HG02943 (cell line): ENCODE measurements around the gene FBXO7.

Experiments used
- ATAC-seq: cut with Tn5 transposase; IDR thresholded peaks from one replicate; pipeline ENCODE4 v1.9.1; 2021; ENCODE audit warnings: mild to moderate bottlenecking, low read depth, moderate library complexity; ENCODE audit not compliant: unreplicated experiment

FBXO7 gene

DNA sequence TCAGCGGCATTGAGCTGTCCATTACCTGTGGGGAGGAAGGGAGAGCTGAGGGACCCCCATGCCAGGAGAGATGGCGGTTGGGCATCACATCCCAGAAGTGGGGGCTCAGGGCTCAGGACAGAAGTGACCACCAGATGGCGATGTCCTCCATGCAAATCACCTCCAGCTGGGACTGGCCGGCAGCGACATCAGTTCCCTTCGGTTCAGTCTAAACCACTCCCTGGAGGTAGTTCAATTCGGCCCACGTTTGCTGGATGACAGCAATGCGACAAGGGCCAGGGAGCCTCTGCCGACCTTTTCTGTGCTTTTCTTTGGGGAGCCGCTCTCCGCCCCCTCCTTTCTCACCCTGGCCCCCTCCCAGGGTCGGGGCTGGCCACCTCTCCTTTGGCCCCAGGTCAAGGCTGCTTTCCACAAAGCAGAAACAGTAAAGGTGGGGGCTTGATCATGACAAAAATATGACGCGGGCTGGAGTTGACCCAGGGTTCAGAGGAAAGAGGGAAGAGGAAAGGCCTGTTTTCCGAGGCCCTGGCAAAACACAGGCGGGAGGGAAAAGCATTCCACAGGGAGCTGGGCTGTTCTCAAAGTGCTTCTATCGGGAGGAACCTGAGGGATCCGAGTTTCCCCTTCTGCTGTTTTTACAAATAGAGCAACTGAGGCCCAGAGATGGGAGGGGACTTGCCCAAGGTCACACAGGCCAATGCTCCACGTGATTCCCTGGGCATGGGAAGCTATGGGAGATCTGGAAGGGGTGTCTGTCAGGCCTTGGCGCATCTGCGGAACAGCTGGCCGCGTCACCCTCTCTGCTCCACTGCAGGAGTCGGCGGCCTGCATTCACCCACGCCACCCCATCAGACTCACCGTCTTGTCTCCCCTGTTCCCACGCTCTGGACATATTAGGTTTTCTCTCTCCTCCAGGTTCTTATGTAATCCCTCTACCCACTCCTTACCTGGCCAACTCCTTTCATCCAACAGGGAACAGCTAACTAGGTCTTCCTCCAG lies 54.7 kb downstream of the FBXO7 start:
- ATAC-seq: no peak

DNA sequence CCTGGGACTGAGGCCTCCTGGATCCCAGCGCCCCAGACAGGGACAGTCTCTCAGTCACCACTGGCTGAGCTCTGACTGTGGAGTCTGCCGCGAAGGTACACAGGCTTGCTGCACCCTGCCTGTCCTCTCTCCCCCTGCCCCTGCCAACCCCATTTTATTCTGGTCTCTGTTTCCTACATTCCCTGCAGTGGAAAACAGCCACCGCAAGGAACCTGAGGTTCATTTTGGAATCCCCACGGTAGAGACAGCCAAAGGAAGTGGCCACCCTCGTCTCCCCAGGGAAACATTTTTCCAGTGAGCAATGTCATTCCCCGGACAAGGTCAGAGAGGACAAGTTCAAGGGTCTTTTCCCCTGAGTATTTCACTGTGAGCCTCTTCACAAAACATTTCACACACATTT lies 56.6 kb downstream of the FBXO7 start:
- no peak for ATAC-seq

DNA sequence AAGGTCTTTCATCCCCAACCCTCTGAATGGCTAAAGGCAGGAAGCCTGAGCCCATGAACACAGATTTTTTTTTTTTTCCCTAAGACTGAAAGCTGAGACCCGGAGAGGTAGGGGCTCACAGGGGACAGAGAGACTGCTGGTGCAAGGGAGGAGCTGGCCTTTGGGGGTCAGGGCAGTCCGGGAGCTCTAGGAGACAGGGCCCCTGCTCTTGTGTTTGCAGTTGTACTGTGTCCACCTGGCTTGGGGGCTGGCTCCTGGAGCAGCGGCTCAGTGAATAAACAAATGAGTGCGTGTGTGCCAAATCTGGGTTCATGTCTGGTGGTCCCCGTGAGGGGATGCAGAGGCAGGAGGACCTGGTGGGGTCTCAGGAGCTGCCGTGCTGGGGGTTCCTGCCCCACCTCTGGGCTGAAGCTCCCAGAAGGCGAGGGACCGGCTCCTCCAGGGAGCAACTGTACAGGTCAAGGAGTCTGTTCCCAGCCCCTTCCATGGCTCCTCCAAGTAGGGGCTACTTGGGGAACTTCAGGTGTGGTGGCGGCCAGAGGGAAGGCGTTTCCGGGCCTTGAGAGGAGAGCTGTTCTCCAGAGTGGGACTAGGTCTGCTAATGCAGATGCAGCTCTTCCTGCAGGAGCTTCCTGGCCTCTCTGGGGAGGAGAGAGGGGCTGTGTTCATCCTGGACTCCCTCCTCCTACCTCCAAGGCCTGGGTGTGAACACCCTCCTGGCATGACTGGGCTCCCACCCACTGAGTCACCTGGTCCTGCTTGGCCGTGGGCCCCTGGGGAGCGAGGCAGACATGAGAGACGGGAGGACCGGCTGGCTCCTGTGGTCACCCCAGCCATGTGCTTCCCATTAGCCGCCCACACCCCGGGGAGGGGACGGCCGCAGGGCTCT lies 57.6 kb downstream of the FBXO7 start:
- no peak for ATAC-seq

DNA sequence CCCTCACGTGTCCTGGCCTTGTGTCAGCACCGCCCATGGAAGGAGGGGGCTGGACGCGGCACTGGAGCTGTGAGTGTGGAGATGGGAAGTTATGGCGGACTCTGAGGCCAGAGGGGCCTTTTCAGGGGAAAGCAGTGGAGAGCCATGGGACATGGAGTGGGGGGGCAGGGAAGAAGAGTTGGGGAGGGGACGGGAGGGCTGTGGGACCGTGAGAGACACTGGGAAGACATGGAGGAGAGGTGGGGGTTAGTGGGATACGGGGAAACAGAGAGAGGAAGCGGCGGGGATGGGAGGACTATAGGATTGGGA lies 58.2 kb downstream of the FBXO7 start:
- ATAC-seq: no peak

DNA sequence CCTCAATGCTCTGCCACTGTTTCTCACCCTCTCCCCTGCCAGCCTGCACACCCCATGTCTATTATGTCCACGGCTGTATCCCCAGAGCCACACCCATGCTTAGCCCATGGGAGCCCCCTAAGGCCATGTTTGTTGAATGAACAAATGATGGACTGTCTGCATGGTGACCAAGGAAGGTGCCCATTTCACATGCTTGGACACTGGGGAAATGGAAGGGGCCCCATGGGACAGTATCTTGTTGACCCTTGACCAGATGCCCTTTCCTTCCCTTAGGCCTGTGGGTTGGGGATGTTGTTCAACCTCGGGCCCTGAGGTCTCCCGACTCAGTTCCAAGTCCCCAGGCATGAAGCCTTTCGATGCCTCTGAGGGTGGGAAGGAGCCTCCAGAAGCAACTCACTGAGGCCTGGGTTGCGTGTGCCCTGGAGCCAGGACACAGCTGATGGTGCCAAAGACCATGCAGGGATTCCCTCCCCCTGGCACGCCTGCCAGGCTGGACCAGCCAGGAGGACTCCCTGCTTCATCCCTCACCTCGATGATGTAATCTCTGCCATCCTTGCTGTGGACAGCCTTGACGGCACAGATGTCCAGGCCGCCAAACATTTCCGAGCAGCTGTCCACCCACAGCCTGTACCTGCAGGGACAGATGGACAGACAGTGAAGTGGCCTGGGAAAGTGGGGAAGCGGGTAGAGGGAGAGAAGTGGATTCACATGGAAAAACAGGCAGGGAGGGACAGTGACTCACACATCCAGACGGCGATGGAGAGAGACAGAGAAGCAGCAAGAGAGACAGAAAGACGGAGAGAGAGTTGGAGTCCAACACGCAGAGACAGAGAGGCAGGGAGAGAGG lies 58.9 kb downstream of the FBXO7 start:
- no peak for ATAC-seq

DNA sequence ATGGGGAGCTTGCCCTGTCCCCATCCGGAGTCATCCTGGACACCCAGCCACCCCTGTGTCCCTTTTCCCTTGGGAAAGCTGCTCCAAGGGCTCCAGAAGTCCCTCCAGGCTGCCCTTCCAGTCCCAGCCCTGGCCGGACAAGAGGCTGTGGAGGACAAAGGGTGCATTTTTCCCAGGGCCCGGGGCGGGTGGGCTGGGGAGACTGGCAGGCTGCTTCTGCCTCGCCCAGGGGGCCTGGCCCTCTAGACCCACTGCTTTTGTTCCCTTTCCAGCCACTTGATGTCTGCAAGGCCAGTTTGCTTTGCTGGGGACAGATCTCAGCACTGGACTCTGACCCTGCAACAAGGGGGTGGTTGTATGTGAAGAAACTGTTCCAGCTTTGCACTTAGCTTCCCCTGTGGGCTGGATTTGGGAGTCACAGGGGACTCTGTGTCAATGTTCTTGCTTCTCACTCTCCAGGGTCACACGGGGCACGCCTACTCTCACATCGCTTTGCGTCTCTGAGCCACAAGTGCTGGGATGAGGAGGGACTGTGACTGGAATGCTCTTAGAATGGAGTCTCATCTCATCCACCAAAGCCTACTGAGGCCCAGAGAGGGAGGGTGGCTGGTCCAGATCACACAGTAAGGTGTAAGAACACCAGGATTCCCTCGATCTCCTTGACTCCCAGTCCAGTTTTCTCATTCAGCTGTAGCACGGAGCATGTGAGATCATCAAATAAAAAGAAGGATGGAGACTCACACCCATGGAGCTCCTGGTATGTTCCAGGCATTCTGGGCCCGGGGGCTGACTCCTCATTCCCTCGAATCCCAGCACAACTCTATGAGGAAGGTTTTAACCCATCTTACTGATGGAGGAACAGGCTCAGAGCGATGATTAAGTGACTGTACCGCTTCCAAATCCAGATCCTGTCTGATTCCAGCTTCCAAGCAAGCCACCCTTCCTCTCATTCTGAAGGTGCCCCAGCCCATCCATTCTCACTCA lies 59.9 kb downstream of the FBXO7 start:
- ATAC-seq: no peak

DNA sequence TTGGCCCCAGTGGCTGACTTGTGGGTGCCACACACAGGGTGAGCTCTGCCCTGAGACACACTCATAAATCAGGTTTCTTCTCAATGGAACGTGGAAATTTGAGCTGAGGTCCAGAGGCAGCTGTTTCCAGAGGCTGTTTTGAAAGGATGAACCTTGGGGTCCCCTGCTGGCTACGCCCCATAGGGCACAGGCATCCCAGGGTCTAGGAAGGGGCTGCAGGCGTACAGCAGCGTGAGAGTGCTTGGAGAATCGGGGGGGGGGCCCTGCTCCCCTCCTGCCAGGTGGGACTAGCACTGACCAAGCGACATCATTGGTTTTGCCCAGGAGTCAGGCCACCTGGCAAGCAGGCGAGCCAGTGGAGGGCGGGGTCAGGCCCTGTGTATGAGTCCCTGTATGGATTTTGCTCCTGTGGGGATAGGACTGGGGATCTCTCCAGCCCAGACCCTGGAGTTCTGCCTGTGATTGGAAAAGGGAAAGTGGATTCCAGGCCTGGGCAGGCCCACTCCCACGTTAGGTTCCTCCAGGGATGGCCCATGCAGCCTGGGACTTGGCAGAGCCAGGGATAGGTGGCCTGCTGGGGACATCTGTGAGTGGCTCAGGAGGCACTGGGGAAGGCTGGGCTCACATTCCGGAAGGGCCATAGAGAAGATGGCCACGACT lies 61.0 kb downstream of the FBXO7 start:
- ATAC-seq: no peak

DNA sequence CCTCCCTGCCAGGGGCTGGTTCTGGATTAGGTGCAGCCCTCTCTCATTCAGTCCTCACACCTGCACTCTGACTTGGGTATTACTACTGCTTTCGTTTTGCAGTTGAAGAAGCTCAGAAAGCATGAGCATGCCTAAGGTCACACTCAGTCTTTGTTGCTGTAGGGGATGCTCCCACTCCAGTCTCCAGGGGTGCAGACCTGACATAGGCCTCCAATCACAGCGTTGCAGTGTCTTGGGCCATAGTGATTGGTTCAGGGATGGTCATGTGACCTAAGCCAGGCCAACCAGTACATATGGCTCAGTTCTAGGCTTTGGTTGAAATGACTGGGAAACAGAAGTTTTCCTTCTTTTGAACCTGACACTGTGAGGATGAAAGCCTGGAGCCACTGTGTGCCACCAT lies 61.7 kb downstream of the FBXO7 start:
- ATAC-seq: no peak

DNA sequence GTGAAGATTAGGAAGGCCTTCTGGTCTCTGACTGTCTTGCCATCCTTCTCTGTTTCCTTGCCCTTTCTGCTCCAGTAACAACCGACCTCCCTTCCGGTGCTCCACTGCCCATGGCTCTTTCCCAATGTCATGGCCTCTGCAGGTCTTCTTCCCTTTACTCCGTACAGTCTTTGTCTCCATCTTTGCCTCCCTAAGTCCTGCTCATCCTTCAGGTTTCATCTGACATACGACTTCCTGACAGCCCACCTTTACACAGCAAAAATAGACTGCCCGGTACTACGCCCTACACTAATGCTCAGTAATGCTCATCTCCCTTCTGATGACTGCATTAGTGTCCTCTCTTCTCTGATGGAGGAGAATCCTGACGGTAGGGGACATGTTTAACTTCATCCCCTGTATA lies 63.9 kb downstream of the FBXO7 start:
- no peak for ATAC-seq

DNA sequence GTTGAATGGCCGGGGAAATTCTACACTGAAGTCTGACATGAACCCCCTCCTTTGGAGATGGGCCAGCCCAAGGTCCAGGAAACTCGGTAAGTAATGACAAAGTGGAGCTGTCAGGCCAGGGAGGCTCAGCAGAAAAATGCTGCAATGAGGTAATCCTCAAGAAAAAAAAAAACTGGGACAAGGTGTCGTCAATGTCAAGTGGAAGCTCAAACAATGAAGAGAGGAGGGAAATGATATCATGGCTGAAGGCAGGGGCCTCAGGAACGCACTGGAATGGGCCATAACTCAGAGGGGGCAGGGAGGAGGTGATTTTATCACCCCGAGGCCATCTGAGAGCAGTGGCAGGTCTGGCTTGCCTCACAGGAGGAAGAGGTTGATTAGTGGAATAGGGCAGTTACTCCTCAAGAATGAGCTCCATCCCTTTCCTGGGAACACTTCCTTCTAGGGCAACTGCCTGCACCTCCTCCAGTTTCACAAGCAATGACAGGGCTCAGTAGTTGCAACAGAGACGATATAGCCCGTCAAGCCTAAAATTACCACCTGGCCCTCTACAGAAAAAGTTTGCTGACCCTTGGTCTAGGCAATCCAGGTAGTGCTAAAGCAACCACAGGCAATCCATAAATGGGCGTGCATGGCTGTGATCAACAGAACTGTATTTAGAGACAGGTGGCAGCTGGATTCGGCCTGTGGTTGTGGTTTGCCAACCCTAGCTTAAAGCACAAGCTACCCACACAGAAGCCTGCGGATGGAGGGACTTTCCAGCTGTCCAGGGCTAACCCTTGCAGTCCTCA lies 65.2 kb downstream of the FBXO7 start:
- no peak for ATAC-seq

DNA sequence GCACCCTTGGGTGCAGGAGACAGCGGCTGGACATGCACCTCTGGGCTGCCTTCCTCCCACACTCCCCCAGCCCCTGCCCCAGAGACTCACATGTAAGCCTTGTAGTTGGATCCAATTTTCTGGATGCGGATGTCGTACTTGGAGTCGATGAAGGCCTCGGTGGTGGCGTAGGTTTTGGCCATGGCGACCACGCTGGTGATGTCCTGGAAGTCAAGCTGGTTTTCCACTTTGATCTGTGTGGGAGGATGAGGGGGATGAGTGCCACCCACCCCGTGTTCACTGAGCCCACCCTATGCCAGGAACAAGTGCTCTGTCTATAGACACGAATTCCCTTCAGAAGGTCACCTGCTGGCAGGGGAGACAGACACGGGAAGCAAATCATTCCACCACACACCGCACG lies 66.9 kb downstream of the FBXO7 start:
- ATAC-seq: no peak

DNA sequence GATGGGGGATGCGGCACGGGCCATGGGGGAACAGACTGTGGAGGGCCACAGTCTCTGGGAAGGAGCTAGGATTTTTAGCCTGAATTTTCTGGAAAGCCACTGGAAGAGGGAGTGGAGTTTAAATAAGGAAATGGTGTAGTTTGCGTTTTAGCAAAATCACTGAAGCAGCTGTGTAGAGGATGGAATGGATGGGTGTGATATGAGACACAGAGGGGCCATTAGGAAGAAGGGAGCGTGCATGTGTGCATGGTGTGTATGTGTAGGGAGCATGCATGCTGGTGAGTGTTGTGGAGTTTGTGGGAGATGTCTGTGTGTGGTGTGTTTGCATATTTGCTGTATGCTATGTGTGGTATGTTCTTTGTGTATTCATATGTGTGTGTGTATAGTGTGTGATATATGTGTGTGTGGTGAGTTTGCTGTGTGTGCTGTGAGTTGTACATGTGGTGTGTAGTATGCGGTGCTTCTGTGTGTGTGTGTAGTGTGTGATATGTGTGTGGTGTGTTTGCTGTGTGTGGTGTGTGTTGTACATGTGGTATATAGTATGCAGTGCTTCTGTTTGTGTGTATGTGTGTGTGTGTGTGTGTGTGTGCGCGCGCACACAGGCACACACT lies 67.6 kb downstream of the FBXO7 start:
- no peak for ATAC-seq

DNA sequence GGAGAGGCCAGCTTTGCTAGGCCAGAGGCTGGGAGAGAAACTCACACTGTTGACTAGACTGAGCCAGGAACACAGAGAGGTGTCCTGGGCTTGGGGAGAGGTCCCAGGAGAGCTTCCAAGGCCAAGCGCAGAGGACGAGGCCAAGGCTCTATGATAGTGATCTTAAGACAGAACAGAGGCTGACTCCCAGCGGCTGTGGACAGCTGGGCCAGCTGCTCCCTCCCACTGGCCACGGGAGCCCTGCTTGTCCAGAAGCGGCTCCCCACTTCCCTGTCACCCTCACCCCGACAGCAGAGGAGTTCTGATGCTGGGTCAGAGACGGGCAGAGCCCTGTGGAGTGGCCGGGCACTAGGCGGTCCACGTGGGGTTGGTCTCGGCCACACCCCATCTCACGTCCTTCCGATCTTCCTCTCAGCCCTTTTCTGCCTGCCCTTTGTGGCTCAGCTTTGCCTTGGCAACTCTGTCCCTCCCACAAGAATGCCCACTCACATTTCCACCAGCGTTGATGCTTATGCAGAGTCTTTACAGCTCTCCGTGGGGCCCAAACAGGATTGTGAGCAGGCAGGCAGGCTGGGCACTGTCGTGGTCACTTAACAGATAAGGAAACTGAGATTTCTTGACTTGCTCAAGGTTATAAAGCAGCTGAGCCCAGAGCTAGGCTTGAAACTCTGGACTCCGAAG lies 68.2 kb downstream of the FBXO7 start:
- ATAC-seq: no peak

DNA sequence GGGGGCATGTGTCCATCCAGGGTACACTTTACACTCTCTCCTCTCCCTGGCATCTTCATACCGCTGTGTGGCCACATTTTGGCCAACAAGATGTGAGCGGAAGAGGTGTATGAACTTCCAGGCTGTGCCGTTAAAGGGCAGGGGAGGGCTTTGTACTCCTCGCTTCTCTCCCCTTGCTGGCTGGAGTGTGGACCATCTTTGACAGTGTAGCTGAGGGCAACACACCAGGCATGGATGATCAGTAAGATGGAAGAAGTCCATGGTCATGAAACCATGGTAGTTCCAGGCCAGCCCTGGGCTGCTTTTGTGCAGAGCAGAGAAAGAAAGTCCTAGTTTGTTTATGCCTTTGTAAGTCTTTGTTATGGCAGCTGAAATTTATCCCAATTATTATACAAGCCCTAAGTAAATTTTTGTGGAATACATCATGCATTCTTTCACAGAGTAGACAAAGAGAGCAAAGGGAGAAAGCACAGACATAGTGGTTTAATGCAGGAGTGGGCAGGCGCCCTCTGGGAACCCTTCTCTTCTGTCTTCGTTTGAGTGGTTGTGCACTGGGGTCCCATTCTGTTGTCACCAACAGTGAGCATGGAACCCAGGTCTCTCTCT lies 70.4 kb downstream of the FBXO7 start:
- ATAC-seq: no peak

DNA sequence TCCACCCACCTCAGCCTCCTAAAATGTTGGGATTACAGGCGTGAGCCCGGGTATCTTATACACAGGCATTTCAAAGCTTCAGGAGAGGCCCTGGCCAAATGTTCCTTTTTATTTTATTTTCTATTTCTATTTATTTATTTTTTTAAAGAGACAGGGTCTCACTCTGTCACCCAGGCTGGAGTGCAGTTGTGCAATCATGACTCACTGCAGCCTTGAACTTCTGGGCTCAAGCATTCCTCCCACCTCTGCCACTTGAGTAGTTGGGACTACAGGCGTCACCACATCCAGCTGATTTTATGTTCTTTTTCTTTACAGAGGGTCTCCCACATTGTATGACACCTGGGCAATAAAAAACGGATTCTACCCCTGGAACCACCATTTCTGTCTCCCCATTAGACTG lies 71.2 kb downstream of the FBXO7 start:
- ATAC-seq: no peak

DNA sequence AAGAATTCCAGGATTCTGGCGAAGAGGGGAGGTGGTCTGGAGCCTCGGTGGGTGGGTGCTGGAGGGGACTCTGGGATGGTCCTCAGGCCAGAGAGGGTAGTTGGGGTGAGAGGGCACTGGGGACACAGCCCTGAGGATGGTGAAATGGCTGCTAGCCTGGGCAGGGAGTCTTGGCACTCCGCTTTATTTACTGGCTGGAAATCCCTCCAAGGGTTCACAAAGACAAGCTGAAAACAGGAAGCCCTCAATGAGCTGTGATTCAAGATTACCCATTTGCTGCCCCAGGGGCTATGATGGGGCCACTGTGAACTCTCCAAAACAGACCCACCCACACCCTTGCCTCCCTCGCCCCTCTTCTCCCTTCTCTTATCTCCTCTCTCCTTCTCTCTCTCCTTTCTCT lies 71.9 kb downstream of the FBXO7 start:
- ATAC-seq: no peak

DNA sequence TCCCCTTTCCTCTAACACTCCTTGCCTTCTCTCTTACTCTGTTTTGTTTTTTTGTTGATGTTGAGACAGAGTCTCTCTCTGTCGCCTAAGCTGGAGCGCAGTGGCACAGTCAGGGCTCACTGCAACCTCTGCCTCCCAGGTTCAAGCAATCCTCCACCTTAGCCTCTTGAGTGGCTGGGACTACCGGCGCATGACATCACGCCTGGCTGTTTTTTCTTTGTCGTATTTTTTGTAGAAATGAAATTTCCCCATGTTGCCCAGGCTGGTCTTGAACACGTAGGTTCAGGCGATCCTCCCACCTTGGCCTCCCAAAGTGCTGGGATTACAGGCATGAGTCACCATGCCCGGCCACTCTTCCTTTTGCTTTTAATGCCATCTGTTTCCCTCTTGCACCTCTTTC lies 72.3 kb downstream of the FBXO7 start:
- no peak for ATAC-seq
